OCI-LY7 (cell line): Measurements from ENCODE around the gene ACTR6.

Source experiments
- CTCF ChIP-seq: fragments of 200-600 bp; sonication (generic); conservative IDR thresholded peaks from 2 replicates; pipeline ENCODE4 v1.5.1; 2014; ENCODE audit warnings: mild to moderate bottlenecking, antibody characterized with exemption, low read length, moderate library complexity, mixed read lengths
- EZH2phosphoT487 ChIP-seq: fragments of 200-600 bp; sonication (generic); IDR thresholded peaks from 2 replicates; pipeline ENCODE4 v1.6.1; 2018; ENCODE audit warnings: low read depth, borderline replicate concordance, mild to moderate bottlenecking, mixed run types, antibody characterized with exemption, low read length, moderate library complexity, mixed read lengths

- TF ChIP-seq CTCF (no peak), EZH2phosphoT487 (no peak)
Measured at GRCh38 chr12:100216337-100216736, 15.7 kb downstream of the ACTR6 start.
